ENCODE data around the gene ARID5B. TPM values are rescaled to one million over a fixed set of nuclear protein-coding genes. Genes with fewer than 3 reads are reported as not detected.

ARID5B gene
- total RNA-seq, 1 donor = 162 TPM

- no peak for DNase-seq (ENCODE audit: low read depth)
- no peak for TF ChIP-seq CTCF (IDR thresholded peaks at IDR 0.05; ENCODE audit: insufficient read depth, low read depth, low read length)
- H3K4me3 ChIP-seq (ENCODE audit: low read depth, low read length) = no peak overlapping the region
Measured at GRCh38 chr10:62058896-62059216, 157.4 kb downstream of the ARID5B start.

GRCh38 chr10:62059217-62059920 is 157.9 kb downstream of the ARID5B start:
- no peak overlapping the region for H3K4me3 ChIP-seq (ENCODE audit: low read depth, low read length)
- peak; percentile 75 for DNase-seq (ENCODE audit: low read depth)
- TF ChIP-seq CTCF (IDR thresholded peaks at IDR 0.05; ENCODE audit: insufficient read depth, low read depth, low read length) = no peak

- no peak for DNase-seq (ENCODE audit: low read depth)
- no peak for TF ChIP-seq CTCF (IDR thresholded peaks at IDR 0.05; ENCODE audit: insufficient read depth, low read depth, low read length)
- no peak overlapping the region for H3K4me3 ChIP-seq (ENCODE audit: low read depth, low read length)
Measured at GRCh38 chr10:62062028-62062427, 160.5 kb downstream of the ARID5B start.

GRCh38 chr10:62062752-62063512 is 161.4 kb downstream of the ARID5B start:
- TF ChIP-seq CTCF (IDR thresholded peaks at IDR 0.05; ENCODE audit: insufficient read depth, low read depth, low read length) = no peak
- no peak overlapping the region for H3K4me3 ChIP-seq (ENCODE audit: low read depth, low read length)
- DNase-seq (ENCODE audit: low read depth) = peak; percentile 81

GRCh38 chr10:62063795-62064472 is 162.4 kb downstream of the ARID5B start:
- DNase-seq (ENCODE audit: low read depth) = no peak
- H3K4me3 ChIP-seq (ENCODE audit: low read depth, low read length) = no peak overlapping the region
- no peak for TF ChIP-seq CTCF (IDR thresholded peaks at IDR 0.05; ENCODE audit: insufficient read depth, low read depth, low read length)

- TF ChIP-seq CTCF (IDR thresholded peaks at IDR 0.05; ENCODE audit: insufficient read depth, low read depth, low read length) = no peak
- DNase-seq (ENCODE audit: low read depth) = no peak
Measured at GRCh38 chr10:62067560-62067959, 166.1 kb downstream of the ARID5B start.

More at GRCh38 chr10:62067560-62067959, 166.1 kb downstream of the ARID5B start:
- H3K4me3 ChIP-seq (ENCODE audit: low read depth, low read length) = no peak overlapping the region

Data from fibroblast of villous mesenchyme (primary cell).